Keratinocyte (primary cell): ENCODE measurements around the gene ARPC1B.

Experiments used
- EZH2 ChIP-seq: IDR thresholded peaks from one replicate; pipeline ENCODE4 v1.6.1; 2012; ENCODE audit warnings: inconsistent platforms, mild to moderate bottlenecking, low read length, moderate library complexity
- TF ChIP-seq, protein P1 (sequence below), 3 experiments: IDR thresholded peaks in 1 of 3; conservative IDR thresholded peaks in 1 of 3; optimal IDR thresholded peaks in 1 of 3; 2 replicates in 2 of 3; 3 replicates in 1 of 3; pipeline versions ENCODE3 to v1.5.1; 2011; ENCODE audit warnings: low read length in 3 of 3, mild to moderate bottlenecking in 3 of 3, moderate library complexity in 2 of 3, control low read depth in 1 of 3, inconsistent platforms in 1 of 3; ENCODE audit not compliant: insufficient read depth in 2 of 3; ENCODE audit errors: extremely low read depth in 1 of 3

DNA sequence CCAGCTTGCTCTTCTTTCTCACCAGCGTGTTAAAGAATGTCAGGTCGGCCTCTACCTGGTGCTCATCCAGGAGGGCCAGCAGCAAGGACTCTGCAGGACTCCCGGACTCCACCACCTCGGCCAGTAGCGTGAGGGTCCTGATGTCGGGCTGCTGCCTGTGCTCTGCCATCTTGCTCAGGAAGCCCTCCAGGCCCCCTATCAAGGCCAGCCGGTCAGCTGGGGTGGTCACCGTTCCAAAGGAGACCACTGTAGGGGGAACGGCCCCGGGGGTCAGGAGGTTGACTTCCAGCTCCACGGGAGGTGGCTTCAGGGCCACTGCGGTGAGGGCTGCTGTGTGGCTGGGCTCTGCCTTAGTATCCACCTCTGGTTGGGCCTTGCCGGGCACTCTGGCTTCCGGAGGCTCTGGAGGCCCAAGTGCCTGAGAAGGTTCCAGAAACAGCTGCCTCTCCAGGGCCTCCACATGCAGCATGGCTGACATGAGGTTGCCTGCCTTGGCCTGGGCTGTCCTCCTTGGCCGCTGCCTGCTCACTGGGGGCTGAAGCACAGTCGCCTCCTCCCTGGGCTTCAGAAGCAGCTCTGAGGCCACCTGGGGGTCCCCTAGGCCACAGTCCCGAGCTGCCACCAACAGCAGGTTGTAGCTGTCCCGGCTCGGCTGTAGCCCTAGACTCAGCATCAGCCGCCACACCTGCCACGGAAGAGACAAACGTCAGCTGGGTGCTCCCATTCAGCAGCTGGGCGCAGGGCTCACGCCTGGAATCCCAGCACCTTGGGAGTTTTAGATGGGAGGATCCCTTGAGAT is 50.6 kb downstream of the ARPC1B start:
- TF ChIP-seq, protein P1, sequence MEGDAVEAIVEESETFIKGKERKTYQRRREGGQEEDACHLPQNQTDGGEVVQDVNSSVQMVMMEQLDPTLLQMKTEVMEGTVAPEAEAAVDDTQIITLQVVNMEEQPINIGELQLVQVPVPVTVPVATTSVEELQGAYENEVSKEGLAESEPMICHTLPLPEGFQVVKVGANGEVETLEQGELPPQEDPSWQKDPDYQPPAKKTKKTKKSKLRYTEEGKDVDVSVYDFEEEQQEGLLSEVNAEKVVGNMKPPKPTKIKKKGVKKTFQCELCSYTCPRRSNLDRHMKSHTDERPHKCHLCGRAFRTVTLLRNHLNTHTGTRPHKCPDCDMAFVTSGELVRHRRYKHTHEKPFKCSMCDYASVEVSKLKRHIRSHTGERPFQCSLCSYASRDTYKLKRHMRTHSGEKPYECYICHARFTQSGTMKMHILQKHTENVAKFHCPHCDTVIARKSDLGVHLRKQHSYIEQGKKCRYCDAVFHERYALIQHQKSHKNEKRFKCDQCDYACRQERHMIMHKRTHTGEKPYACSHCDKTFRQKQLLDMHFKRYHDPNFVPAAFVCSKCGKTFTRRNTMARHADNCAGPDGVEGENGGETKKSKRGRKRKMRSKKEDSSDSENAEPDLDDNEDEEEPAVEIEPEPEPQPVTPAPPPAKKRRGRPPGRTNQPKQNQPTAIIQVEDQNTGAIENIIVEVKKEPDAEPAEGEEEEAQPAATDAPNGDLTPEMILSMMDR (optimal IDR thresholded peaks at IDR 0.05 in 1 of 3, IDR thresholded peaks at IDR 0.05 in 1 of 3, conservative IDR thresholded peaks at IDR 0.05 in 1 of 3; ENCODE audit: extremely low read depth in 1 of 3, insufficient read depth in 2 of 3, low read length in 3 of 3), result no peak
- no peak for TF ChIP-seq EZH2
